HG03575 (cell line): Measurements from ENCODE around the gene SLX9.
"Not testable (repeated sequence)": the region's sequence is repeated elsewhere in the genome, so short reads cannot be mapped to it uniquely, and the experiment has no call there.

Source experiments
- ATAC-seq: cut with Tn5 transposase; IDR thresholded peaks from one replicate; pipeline ENCODE4 v1.9.1; 2021; ENCODE audit not compliant: unreplicated experiment, insufficient number of reproducible peaks, low FRiP score; ENCODE audit errors: extremely low read depth

Gene SLX9

GRCh38 chr21:44912506-44913412, 27.1 kb upstream of the SLX9 start:
- not testable (repeated sequence) for ATAC-seq

- no peak for ATAC-seq
Observed at GRCh38 chr21:44913425-44914175, 26.2 kb upstream of the SLX9 start.

GRCh38 chr21:44914176-44914874, 25.5 kb upstream of the SLX9 start:
- ATAC-seq, result no peak

- ATAC-seq, result no peak
Observed at GRCh38 chr21:44916965-44917364, 22.9 kb upstream of the SLX9 start.

- ATAC-seq, result no peak
Observed at GRCh38 chr21:44917446-44918106, 22.3 kb upstream of the SLX9 start.

GRCh38 chr21:44918107-44918470, 21.7 kb upstream of the SLX9 start:
- ATAC-seq, result no peak

GRCh38 chr21:44918581-44919033, 21.2 kb upstream of the SLX9 start:
- ATAC-seq, result no peak

- ATAC-seq, result no peak
Observed at GRCh38 chr21:44919111-44919912, 20.5 kb upstream of the SLX9 start.

- no peak for ATAC-seq
Observed at GRCh38 chr21:44919913-44920693, 19.7 kb upstream of the SLX9 start.

GRCh38 chr21:44920694-44921604, 18.9 kb upstream of the SLX9 start, which contains the start of gene ITGB2:
Gene ITGB2, minus strand, starts transcription at chr21:44920899. Its CDS starts 10,117 bp downstream, at chr21:44910782.
- ATAC-seq, result no peak

GRCh38 chr21:44921928-44922327, 17.9 kb upstream of the SLX9 start:
- ATAC-seq, result no peak

GRCh38 chr21:44923480-44924084, 16.2 kb upstream of the SLX9 start:
- ATAC-seq, result no peak

- ATAC-seq, result no peak
Observed at GRCh38 chr21:44924606-44925377, 15.0 kb upstream of the SLX9 start.

GRCh38 chr21:44925378-44925755, 14.5 kb upstream of the SLX9 start:
- ATAC-seq, result no peak

- ATAC-seq, result no peak
Observed at GRCh38 chr21:44926331-44927101, 13.3 kb upstream of the SLX9 start.
